RWPE2 (cell line): ENCODE data around the gene EPN2.
A peak's percentile ranks its signal among the peaks of the same experiment; 100 is the strongest.
"Not testable (repeated sequence)": the region's sequence is repeated elsewhere in the genome, so short reads cannot be mapped to it uniquely, and the experiment has no call there.

Source experiments
- ATAC-seq: fragments of 200-7000 bp; cut with Tn5 transposase; 3 replicates; pipeline ENCODE4 v1.9.1; 2021; ENCODE audit warnings: low read depth
- DNase-seq: peaks from one replicate; pipeline ENCODE4 v3.0.0-alpha.2; 2020; ENCODE audit warnings: low spot score
- H3K27ac ChIP-seq: fragments of 450-650 bp; 2 replicates; pipeline ENCODE4 v1.5.1; 2017; ENCODE audit warnings: mild to moderate bottlenecking; ENCODE audit not compliant: poor library complexity, severe bottlenecking
- H3K27me3 ChIP-seq: fragments of 250-450 bp; sonication (Bioruptor Pico); 2 replicates; pipeline ENCODE4 v1.5.1; 2021; ENCODE audit warnings: mild to moderate bottlenecking, moderate library complexity; ENCODE audit not compliant: insufficient read depth, poor library complexity, severe bottlenecking
- H3K36me3 ChIP-seq: fragments of 250-450 bp; sonication (Bioruptor Pico); 2 replicates; pipeline ENCODE4 v1.5.1; 2020; ENCODE audit warnings: low read depth, mild to moderate bottlenecking, moderate library complexity
- H3K4me1 ChIP-seq: fragments of 250-450 bp; sonication (Bioruptor Pico); 2 replicates; pipeline ENCODE4 v1.5.1; 2021; ENCODE audit warnings: mild to moderate bottlenecking, moderate library complexity; ENCODE audit not compliant: insufficient read depth, poor library complexity, severe bottlenecking
- H3K4me3 ChIP-seq: fragments of 250-450 bp; sonication (Bioruptor Pico); 2 replicates; pipeline ENCODE4 v1.5.1; 2021; ENCODE audit warnings: mild to moderate bottlenecking, moderate library complexity; ENCODE audit not compliant: severe bottlenecking
- H3K9me3 ChIP-seq: fragments of 250-450 bp; sonication (Bioruptor Pico); 2 replicates; pipeline ENCODE4 v1.5.1; 2021; ENCODE audit warnings: mild to moderate bottlenecking, moderate library complexity; ENCODE audit not compliant: severe bottlenecking
- TF ChIP-seq, protein P1 (sequence below): fragments of 450-650 bp; IDR thresholded peaks from one replicate; pipeline ENCODE4 v1.5.1; 2017; ENCODE audit warnings: mild to moderate bottlenecking, moderate library complexity; ENCODE audit not compliant: poor library complexity, severe bottlenecking

Gene EPN2

DNA sequence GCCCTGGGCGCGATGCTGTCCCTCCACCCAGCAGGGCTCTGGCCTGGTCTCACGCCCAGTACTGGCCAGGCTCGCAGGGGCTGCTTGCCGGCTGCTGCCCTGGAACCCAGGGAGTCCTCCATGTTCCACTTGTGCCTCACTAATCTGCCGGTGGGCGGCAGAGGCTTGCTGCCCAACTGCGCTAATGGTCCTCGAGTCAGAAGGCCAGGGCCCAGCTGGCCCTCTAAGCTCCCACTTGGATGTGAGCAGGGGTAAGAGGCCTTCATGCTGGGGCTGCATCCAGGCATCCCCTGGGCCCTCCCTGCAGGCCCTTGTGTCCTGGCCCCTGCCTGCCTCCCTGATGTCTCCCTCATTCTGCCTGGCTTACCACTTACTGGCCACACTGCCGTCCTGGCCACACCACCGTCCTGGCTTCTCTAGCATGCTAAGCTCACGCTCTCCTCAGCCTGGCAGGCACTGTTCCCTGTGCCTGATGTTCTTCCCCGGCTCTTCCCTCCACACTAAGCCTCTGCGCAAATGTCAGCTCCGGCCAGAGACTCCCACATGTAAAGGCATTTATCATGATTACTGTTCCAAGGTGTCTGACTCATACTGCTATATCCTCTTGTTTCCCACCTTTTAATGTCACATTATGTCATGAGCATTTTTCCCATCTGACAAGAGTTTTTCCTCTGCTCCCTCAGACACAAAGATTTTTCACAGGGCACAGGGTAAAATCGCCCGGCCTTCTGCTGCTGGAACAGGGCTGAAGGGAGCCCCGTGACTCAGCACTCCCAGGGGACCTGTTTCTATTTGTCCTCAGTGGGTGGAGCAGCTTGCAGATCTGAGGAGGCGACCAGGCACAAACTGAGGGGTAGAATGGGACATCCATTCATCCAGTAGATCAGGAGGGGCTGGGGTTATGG is 109.4 kb downstream of the EPN2 start:
- peak; percentile 37 for DNase-seq
- Histone ChIP-seq H3K36me3 (peaks cover 10% of the 10 kb centered on the region), H3K9me3 (no peaks in the 10 kb centered on the region), H3K27me3 (no peaks in the 10 kb centered on the region), H3K27ac (peak overlapping the region; percentile 15), H3K4me1 (peaks cover 8% of the 10 kb centered on the region), H3K4me3 (no peak overlapping the region)
- TF ChIP-seq, protein P1, sequence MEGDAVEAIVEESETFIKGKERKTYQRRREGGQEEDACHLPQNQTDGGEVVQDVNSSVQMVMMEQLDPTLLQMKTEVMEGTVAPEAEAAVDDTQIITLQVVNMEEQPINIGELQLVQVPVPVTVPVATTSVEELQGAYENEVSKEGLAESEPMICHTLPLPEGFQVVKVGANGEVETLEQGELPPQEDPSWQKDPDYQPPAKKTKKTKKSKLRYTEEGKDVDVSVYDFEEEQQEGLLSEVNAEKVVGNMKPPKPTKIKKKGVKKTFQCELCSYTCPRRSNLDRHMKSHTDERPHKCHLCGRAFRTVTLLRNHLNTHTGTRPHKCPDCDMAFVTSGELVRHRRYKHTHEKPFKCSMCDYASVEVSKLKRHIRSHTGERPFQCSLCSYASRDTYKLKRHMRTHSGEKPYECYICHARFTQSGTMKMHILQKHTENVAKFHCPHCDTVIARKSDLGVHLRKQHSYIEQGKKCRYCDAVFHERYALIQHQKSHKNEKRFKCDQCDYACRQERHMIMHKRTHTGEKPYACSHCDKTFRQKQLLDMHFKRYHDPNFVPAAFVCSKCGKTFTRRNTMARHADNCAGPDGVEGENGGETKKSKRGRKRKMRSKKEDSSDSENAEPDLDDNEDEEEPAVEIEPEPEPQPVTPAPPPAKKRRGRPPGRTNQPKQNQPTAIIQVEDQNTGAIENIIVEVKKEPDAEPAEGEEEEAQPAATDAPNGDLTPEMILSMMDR = no peak
- ATAC-seq = peak; percentile 44

DNA sequence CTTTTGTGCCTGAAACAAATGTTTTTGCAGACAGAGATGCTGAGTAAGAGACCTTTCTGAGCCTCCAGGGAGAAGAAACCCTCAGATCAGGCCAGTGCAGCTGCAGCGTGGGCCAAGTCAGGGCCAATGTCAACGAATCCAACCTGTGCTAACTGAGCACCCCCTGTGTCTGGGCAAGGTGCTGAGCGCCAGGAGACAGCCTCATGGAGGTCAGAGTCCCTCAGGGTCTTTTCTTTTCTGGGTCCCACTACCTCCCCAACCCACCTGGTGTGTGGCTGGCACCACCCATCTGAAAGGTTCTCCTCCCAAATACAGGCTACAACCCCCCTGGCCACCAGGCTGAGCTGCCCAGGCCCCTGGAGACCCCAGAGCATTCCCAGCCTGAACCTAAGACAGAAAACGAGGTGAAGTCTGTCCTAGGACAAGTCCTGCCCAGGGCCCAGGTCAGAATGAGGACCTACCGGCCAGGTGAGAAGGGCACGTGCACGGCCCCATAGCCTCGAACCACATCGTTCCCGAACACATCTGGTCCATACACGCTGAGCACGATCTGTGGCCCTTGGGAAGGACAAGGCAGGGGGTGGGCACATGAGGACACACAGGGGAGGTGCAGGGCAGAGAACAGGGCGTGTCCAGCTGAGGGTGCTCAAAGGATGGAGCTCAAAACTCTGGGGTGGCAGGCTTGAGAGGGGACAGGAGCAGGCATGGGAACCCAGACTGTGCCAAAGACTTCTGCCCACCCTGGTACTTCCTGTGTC is 110.3 kb downstream of the EPN2 start:
- H3K9me3 ChIP-seq = no peaks in the 10 kb centered on the region
- H3K4me3 ChIP-seq = no peak overlapping the region
- H3K4me1 ChIP-seq = peaks cover 8% of the 10 kb centered on the region
- peak overlapping the region; percentile 15 for H3K27ac ChIP-seq
- peak; percentile 6; the same call in 1 of the 3 replicates for ATAC-seq
- TF ChIP-seq, protein P1 = no peak
- peaks cover 10% of the 10 kb centered on the region for H3K36me3 ChIP-seq
- H3K27me3 ChIP-seq = no peaks in the 10 kb centered on the region
- peak; percentile 32 for DNase-seq

DNA sequence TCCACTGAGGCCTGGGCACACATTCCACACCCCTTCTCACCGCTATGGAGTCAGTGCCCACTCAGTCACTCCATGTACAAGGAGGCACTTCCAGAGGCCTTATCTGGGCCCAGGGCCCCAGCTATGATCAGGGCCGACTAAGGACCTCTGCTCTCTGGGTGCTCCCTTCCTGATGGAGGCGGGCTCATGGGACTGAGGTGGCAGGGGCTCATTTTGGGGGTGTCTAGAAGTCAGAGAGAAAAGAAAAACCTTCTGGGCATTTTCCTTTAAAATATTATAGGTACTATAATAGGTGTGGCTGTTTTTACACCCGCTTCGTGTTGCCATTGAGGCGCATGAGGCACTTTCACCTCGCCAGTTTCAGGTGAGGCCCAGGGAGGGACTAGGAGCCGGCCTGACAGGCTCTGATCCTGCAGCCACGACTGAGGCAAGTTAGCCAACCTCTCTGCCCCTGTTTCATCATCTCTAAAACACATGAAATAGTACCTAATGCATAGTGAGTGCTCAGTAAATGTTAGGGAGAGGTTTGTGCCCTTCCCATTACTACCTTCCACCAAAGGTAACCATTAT is 111.0 kb downstream of the EPN2 start:
- H3K9me3 ChIP-seq = no peaks in the 10 kb centered on the region
- no peak overlapping the region for H3K27ac ChIP-seq
- H3K27me3 ChIP-seq = no peaks in the 10 kb centered on the region
- peaks cover 10% of the 10 kb centered on the region for H3K36me3 ChIP-seq
- H3K4me1 ChIP-seq = peaks cover 8% of the 10 kb centered on the region
- DNase-seq = no peak
- no peak overlapping the region for H3K4me3 ChIP-seq
- ATAC-seq = no peak
- TF ChIP-seq, protein P1 = no peak

DNA sequence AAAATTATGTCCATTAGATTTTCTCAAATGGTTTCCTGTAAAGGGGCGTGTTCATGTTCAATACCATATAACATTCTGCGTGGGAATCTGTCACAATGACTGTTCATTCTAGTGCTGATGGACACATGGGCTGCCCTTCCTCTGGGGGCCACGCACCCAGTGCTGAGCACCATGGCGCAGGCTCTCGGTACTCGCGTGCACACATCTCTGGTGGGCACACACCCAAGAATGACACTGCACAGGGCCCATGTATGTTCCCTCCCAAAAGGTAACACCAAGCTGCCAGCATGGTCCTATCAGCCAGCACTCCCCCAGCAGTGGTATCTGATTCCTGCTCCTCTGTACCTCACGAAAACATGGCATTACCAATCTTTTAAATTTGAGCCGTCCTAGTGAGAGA is 111.6 kb downstream of the EPN2 start:
- no peak for ATAC-seq
- Histone ChIP-seq H3K27ac (no peak overlapping the region), H3K36me3 (peaks cover 10% of the 10 kb centered on the region), H3K27me3 (no peaks in the 10 kb centered on the region), H3K4me1 (peaks cover 10% of the 10 kb centered on the region), H3K4me3 (no peak overlapping the region), H3K9me3 (no peaks in the 10 kb centered on the region)
- no peak for DNase-seq
- TF ChIP-seq, protein P1 = no peak

DNA sequence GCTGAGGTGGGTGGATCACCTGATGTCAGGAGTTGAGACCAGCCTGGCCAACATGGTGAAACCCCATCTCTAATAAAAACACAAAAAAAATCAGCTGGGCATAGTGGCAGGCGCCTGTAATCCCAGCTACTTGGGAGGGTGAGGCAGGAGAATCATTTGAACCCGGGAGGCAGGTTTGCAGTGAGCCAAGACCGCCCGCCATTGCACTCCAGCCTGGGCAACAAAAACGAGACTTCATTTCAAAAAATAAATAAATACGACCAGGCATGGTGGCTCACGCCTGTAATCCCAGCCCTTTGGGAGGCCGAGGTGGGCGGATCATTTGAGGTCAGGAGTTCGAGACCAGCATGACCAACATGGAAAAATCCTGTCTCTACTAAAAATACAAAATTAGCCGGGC is 116.2 kb downstream of the EPN2 start:
- DNase-seq, H3K4me3 ChIP-seq, ATAC-seq, H3K9me3 ChIP-seq, H3K4me1 ChIP-seq, H3K27ac ChIP-seq, H3K36me3 ChIP-seq, H3K27me3 ChIP-seq: not testable (repeated sequence)
